HCT116 (cell line): ENCODE results near the gene TLR7. TPM values are rescaled to one million over a fixed set of nuclear protein-coding genes. Genes with fewer than 3 reads are reported as not detected.

Experiments
- ATAC-seq: fragments of 200-7000 bp; cut with Tn5 transposase; 2 replicates; pipeline ENCODE4 v1.9.1; 2020; ENCODE audit warnings: mild to moderate bottlenecking, moderate library complexity
- BruUV-seq: library from RNA; stranded (reverse); fragments of 400-500 nt; replicated peaks from 2 replicates; lab custom pipeline; 2021; lab: Mats Ljungman, UMichigan
- CTCF ChIA-PET: fragments of 300-600 bp; sonication (Branson Sonifier 250); formaldehyde crosslinking; loops from one replicate; lab custom pipeline; 2021; ENCODE audit warnings: antibody characterized with exemption; lab: Charles Lee
- POLR2A ChIA-PET: fragments of 300-600, 350-600 bp; sonication (Branson Sonifier 250); formaldehyde crosslinking; loops from one replicate; lab custom pipeline; 2021; ENCODE audit warnings: antibody characterized with exemption; lab: Charles Lee
- RAD21 ChIA-PET, 2 experiments: fragments of 300-600 bp; sonication (Branson Sonifier 250); formaldehyde crosslinking; loops; one replicate each; lab custom pipeline; 2023; ENCODE audit warnings: low total read pairs in 2 of 2; ENCODE audit not compliant: uncharacterized antibody in 2 of 2, unreplicated experiment in 2 of 2, low non-redundant PET in 1 of 2; lab: Charles Lee
- DNase-seq: peaks from one replicate; pipeline ENCODE4 v3.0.0-alpha.2; 2010; ENCODE audit warnings: low read depth, low spot score
- H2AFZ ChIP-seq: fragments of 200-600 bp; shearing (Covaris generic), sonication (generic); 2 replicates; pipeline ENCODE4 v1.6.1; 2017; ENCODE audit warnings: low read depth, mixed run types, mixed read lengths, antibody characterized with exemption, low read length; ENCODE audit not compliant: poor library complexity, severe bottlenecking
- H3K27ac ChIP-seq: 2 replicates; pipeline ENCODE4 v1.5.1; 2012; ENCODE audit warnings: low read depth, low read length
- H3K27me3 ChIP-seq: fragments of 200-600 bp; sonication (generic); 2 replicates; pipeline ENCODE4 v1.6.1; 2016; ENCODE audit warnings: mixed run types, low read length, mixed read lengths; ENCODE audit not compliant: insufficient read depth
- H3K36me3 ChIP-seq, 2 experiments: fragments of 200-500 bp in 1 of 2; fragments of 200-600 bp in 1 of 2; sonication (Bioruptor generic) in 1 of 2; sonication (generic) in 1 of 2; 2 replicates each; pipeline versions ENCODE4 v1.5.1 to v1.6.1; 2014 to 2016; ENCODE audit warnings: low read length in 2 of 2, inconsistent platforms in 1 of 2, mixed read lengths in 1 of 2, mixed run types in 1 of 2; ENCODE audit not compliant: insufficient read depth in 2 of 2, control insufficient read depth in 1 of 2
- H3K4me1 ChIP-seq, 2 experiments: fragments of 200-600 bp in 1 of 2; sonication (generic) in 1 of 2; 2 replicates each; pipeline versions ENCODE4 v1.5.1 to v1.6.1; 2012 to 2017; ENCODE audit warnings: low read length in 2 of 2, inconsistent platforms in 1 of 2, mild to moderate bottlenecking in 1 of 2, mixed read lengths in 1 of 2, mixed run types in 1 of 2, moderate library complexity in 1 of 2; ENCODE audit not compliant: insufficient read depth in 2 of 2, control insufficient read depth in 1 of 2
- H3K4me2 ChIP-seq: fragments of 200-600 bp; sonication (generic); 2 replicates; pipeline ENCODE4 v1.6.1; 2017; ENCODE audit warnings: mixed run types, low read length, mixed read lengths
- H3K4me3 ChIP-seq, 2 experiments: fragments of 200-600 bp in 1 of 2; sonication (generic) in 1 of 2; replicated peaks in 1 of 2; 2 replicates each; pipeline ENCODE4 v1.5.1; 2011 to 2016; ENCODE audit warnings: low read length in 2 of 2, control low read depth in 1 of 2, low read depth in 1 of 2, mild to moderate bottlenecking in 1 of 2, mixed read lengths in 1 of 2, mixed run types in 1 of 2
- H3K79me2 ChIP-seq: fragments of 200-600 bp; sonication (generic); 2 replicates; pipeline ENCODE4 v1.6.1; 2017; ENCODE audit warnings: mild to moderate bottlenecking, mixed run types, low read length, moderate library complexity, mixed read lengths; ENCODE audit not compliant: insufficient read depth
- H3K9ac ChIP-seq: fragments of 200-600 bp; sonication (generic); 2 replicates; pipeline ENCODE4 v1.6.1; 2016; ENCODE audit warnings: low read length, mixed read lengths
- H3K9me2 ChIP-seq: fragments of 200-600 bp; sonication (generic), shearing (Covaris generic); 2 replicates; pipeline ENCODE4 v1.6.1; 2017; ENCODE audit warnings: mixed run types, mild to moderate bottlenecking, moderate library complexity; ENCODE audit not compliant: insufficient read depth
- H3K9me3 ChIP-seq, 2 experiments: fragments of 200-500 bp in 1 of 2; fragments of 200-600 bp in 1 of 2; sonication (Bioruptor generic) in 1 of 2; sonication (generic) in 1 of 2; 2 replicates each; pipeline ENCODE4 v1.6.1; 2014 to 2017; ENCODE audit warnings: low read length in 2 of 2, mixed read lengths in 2 of 2, inconsistent platforms in 1 of 2, low read depth in 1 of 2, mild to moderate bottlenecking in 1 of 2, mixed run types in 1 of 2, moderate library complexity in 1 of 2; ENCODE audit not compliant: control insufficient read depth in 1 of 2, insufficient read depth in 1 of 2
- H4K20me1 ChIP-seq: fragments of 200-600 bp; sonication (generic), shearing (Covaris generic); 2 replicates; pipeline ENCODE4 v1.6.1; 2017; ENCODE audit warnings: mixed run types, mild to moderate bottlenecking, moderate library complexity; ENCODE audit not compliant: insufficient read depth
- ATF3 ChIP-seq: IDR thresholded peaks from 2 replicates; pipeline ENCODE4 v1.6.1; 2012
- CEBPB ChIP-seq: IDR thresholded peaks from 2 replicates; pipeline ENCODE4 v1.6.1; 2012; ENCODE audit warnings: low read depth
- CTCF ChIP-seq, 3 experiments: fragments of 200-600 bp in 1 of 3; sonication (generic) in 1 of 3; IDR thresholded peaks in 2 of 3; conservative IDR thresholded peaks in 1 of 3; 2 replicates each; pipeline ENCODE4 v1.5.1; 2012 to 2017; ENCODE audit warnings: low read depth in 2 of 3, low read length in 2 of 3, antibody characterized with exemption in 1 of 3, borderline replicate concordance in 1 of 3, control low read depth in 1 of 3, mild to moderate bottlenecking in 1 of 3, mixed read lengths in 1 of 3, mixed run types in 1 of 3, moderate library complexity in 1 of 3; ENCODE audit not compliant: insufficient read depth in 1 of 3
- ELF1 ChIP-seq: IDR thresholded peaks from 2 replicates; pipeline ENCODE4 v1.6.1; 2012; ENCODE audit warnings: low read depth, borderline replicate concordance
- EZH2 ChIP-seq: fragments of 200-600 bp; sonication (generic); IDR thresholded peaks from 2 replicates; pipeline ENCODE4 v1.6.1; 2017; ENCODE audit warnings: antibody characterized with exemption, mixed run types
- EZH2phosphoT487 ChIP-seq: fragments of 200-600 bp; IDR thresholded peaks from 2 replicates; pipeline ENCODE4 v1.6.1; 2018; ENCODE audit warnings: antibody characterized with exemption, borderline replicate concordance
- MAX ChIP-seq: IDR thresholded peaks from 2 replicates; pipeline ENCODE4 v1.6.1; 2012
- POLR2A ChIP-seq: IDR thresholded peaks from 2 replicates; pipeline ENCODE4 v1.7.0; 2011; ENCODE audit warnings: borderline replicate concordance; ENCODE audit not compliant: insufficient read depth, insufficient read length; ENCODE audit errors: extremely low read depth
- REST ChIP-seq: IDR thresholded peaks from 2 replicates; pipeline ENCODE4 v1.6.1; 2012; ENCODE audit warnings: low read depth
- SIN3A ChIP-seq: IDR thresholded peaks from 2 replicates; pipeline ENCODE4 v1.6.1; 2012; ENCODE audit warnings: low read depth
- SRF ChIP-seq: IDR thresholded peaks from 2 replicates; pipeline ENCODE4 v1.6.1; 2012; ENCODE audit warnings: low read depth
- YY1 ChIP-seq: IDR thresholded peaks from 2 replicates; pipeline ENCODE4 v1.6.1; 2011; ENCODE audit warnings: low read length, low read depth, moderate library complexity, mild to moderate bottlenecking; ENCODE audit not compliant: insufficient replicate concordance; ENCODE audit errors: extremely low read depth
- ZFX ChIP-seq: fragments of 450-650 bp; IDR thresholded peaks from 2 replicates; pipeline ENCODE4 v1.6.1; 2017
- ZNF274 ChIP-seq: fragments of 200-500 bp; sonication (Bioruptor generic); IDR thresholded peaks from 2 replicates; pipeline ENCODE4 v1.6.1; 2014; ENCODE audit warnings: mild to moderate bottlenecking, low read depth, low read length, inconsistent platforms
- intact Hi-C: fragments of 100-400 bp; cut with micrococcal nuclease; formaldehyde crosslinking; loops from 2 replicates; pipeline ENCODE4 v1.10.0; 2022
- total RNA-seq: library from RNA; stranded (reverse); gene quantifications from one replicate; pipeline ENCODE4 v1.2.1, GENCODE V29; 2021; ENCODE audit not compliant: unreplicated experiment

TLR7 gene
- total RNA-seq, 1 experiment from 2014 or later, result not detected

- TF ChIP-seq ATF3, result no peak
- no peak for TF ChIP-seq CEBPB
- no peak for TF ChIP-seq ELF1
- no peak for TF ChIP-seq EZH2
Measured at GRCh38 chrX:12887767-12888166, 20.9 kb downstream of the TLR7 start (continued).

GRCh38 chrX:12890467-12890866 lies 23.6 kb downstream of the TLR7 start:
- intact Hi-C loops, result no loop called here
- H3K27me3 ChIP-seq, result no peaks in the 10 kb centered on the region
- H3K4me3 ChIP-seq, result no peak overlapping the region
- TF ChIP-seq EZH2 (no peak), YY1 (no peak), ATF3 (no peak), REST (no peak), EZH2phosphoT487 (no peak), ZFX (no peak), POLR2A (no peak), ZNF274 (no peak), SRF (no peak), CTCF (IDR thresholded peaks at IDR 0.05 in 2 of 3, conservative IDR thresholded peaks at IDR 0.05 in 1 of 3; ENCODE audit: borderline replicate concordance in 1 of 3, insufficient read depth in 1 of 3, low read depth in 2 of 3, low read length in 2 of 3) (no peak), SIN3A (no peak), MAX (no peak)
- ChIA-PET POLR2A (no interaction called here), CTCF (no interaction called here), RAD21 (no interaction called here)
- H3K79me2 ChIP-seq, result no peaks in the 10 kb centered on the region
- no peaks in the 10 kb centered on the region for H4K20me1 ChIP-seq
- H3K27ac ChIP-seq, result no peak overlapping the region
- H3K9me2 ChIP-seq, result no peaks in the 10 kb centered on the region
- ATAC-seq (no peak), DNase-seq (no peak)
- no peaks in the 10 kb centered on the region for H3K9me3 ChIP-seq
- no peak overlapping the region for H2AFZ ChIP-seq
- H3K9ac ChIP-seq, result no peak overlapping the region
- H3K4me2 ChIP-seq, result no peak overlapping the region
- BruUV-seq, result no TSS peak
- H3K4me1 ChIP-seq, result no peaks in the 10 kb centered on the region
- no peaks in the 10 kb centered on the region for H3K36me3 ChIP-seq
